Bronchial epithelial cell (primary cell): ENCODE data around the gene LAD1. TPM values are rescaled to one million over a fixed set of nuclear protein-coding genes. Genes with fewer than 3 reads are reported as not detected.

Experiments
- DNase-seq: peaks from one replicate; pipeline ENCODE4 v3.0.0-alpha.2; 2010; ENCODE audit warnings: low read depth
- FAIRE-seq: peaks from 2 replicates; lab custom pipeline; 2011; peaks lifted over from hg19 to GRCh38; lab: Jason Lieb, UNC
- H3K27me3 ChIP-seq: 2 replicates; pipeline ENCODE4 v1.5.1; 2011; ENCODE audit warnings: low read length; ENCODE audit not compliant: control insufficient read depth, insufficient read depth
- H3K36me3 ChIP-seq: 2 replicates; pipeline ENCODE4 v1.5.1; 2011; ENCODE audit warnings: low read length; ENCODE audit not compliant: control insufficient read depth, insufficient read depth
- H3K4me3 ChIP-seq: 2 replicates; pipeline ENCODE4 v1.5.1; 2011; ENCODE audit warnings: mild to moderate bottlenecking, low read depth, low read length, control low read depth
- total RNA-seq: library from RNA; depleted of rRNA; stranded (reverse); fragments of >200 nt; gene quantifications from 2 replicates; pipeline ENCODE4 v1.2.1, GENCODE V29; 2014
- TF ChIP-seq, protein P1 (sequence below): IDR thresholded peaks from 2 replicates; pipeline ENCODE4 v1.5.1; 2011; ENCODE audit warnings: mild to moderate bottlenecking, moderate library complexity, low read length, control low read depth, inconsistent platforms; ENCODE audit not compliant: insufficient read depth, severe bottlenecking

Gene LAD1
- total RNA-seq, 1 donor from 2014 or later: 156 TPM

DNA sequence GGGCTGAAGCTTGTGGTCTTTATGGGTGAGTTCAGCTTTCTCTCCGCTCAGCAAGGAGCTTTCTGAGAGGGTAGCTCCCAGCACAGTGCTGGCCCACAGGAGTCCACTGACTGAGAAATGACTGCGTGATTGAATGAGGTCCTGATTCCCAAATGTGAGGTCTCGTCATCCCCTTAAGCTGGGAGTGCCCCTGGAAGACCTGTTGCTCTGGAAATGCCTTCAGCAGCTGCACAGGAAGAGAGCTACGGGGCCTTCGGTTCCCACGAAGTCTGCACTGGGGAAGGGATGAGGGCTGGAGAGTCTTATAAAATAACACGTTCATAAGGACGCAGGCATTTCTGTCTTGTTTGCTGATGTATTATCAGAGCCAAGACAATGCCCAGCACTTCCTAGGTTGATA is 35.7 kb downstream of the LAD1 start:
- Histone ChIP-seq H3K36me3 (no peaks in the 10 kb centered on the region), H3K4me3 (no peak overlapping the region), H3K27me3 (peaks cover 4% of the 10 kb centered on the region)
- DNase-seq (no peak), FAIRE-seq (no peak)
- TF ChIP-seq, protein P1, sequence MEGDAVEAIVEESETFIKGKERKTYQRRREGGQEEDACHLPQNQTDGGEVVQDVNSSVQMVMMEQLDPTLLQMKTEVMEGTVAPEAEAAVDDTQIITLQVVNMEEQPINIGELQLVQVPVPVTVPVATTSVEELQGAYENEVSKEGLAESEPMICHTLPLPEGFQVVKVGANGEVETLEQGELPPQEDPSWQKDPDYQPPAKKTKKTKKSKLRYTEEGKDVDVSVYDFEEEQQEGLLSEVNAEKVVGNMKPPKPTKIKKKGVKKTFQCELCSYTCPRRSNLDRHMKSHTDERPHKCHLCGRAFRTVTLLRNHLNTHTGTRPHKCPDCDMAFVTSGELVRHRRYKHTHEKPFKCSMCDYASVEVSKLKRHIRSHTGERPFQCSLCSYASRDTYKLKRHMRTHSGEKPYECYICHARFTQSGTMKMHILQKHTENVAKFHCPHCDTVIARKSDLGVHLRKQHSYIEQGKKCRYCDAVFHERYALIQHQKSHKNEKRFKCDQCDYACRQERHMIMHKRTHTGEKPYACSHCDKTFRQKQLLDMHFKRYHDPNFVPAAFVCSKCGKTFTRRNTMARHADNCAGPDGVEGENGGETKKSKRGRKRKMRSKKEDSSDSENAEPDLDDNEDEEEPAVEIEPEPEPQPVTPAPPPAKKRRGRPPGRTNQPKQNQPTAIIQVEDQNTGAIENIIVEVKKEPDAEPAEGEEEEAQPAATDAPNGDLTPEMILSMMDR: no peak

DNA sequence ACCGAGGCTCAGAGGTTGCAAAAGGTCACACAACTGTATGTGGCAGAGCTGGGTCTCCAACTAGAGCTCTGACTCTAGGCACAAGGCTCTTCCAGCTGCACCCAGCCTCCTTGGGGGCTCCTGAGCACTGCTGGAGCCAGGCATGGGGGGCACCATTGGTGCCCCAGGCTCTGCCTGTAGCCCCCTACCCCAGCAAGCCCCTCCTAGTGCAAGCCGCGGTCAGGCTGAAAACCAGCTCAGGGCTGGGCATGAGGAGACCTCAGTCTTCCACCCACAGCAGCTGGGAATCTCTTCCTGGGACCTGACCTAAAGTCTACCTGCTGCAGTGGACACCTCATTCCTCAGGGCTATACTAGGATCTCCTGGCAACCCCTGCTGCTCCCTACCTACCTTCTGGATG is 36.2 kb downstream of the LAD1 start:
- DNase-seq (no peak), FAIRE-seq (no peak)
- H3K4me3 ChIP-seq: no peak overlapping the region
- H3K27me3 ChIP-seq: peaks cover 4% of the 10 kb centered on the region
- no peaks in the 10 kb centered on the region for H3K36me3 ChIP-seq
- TF ChIP-seq, protein P1: no peak

DNA sequence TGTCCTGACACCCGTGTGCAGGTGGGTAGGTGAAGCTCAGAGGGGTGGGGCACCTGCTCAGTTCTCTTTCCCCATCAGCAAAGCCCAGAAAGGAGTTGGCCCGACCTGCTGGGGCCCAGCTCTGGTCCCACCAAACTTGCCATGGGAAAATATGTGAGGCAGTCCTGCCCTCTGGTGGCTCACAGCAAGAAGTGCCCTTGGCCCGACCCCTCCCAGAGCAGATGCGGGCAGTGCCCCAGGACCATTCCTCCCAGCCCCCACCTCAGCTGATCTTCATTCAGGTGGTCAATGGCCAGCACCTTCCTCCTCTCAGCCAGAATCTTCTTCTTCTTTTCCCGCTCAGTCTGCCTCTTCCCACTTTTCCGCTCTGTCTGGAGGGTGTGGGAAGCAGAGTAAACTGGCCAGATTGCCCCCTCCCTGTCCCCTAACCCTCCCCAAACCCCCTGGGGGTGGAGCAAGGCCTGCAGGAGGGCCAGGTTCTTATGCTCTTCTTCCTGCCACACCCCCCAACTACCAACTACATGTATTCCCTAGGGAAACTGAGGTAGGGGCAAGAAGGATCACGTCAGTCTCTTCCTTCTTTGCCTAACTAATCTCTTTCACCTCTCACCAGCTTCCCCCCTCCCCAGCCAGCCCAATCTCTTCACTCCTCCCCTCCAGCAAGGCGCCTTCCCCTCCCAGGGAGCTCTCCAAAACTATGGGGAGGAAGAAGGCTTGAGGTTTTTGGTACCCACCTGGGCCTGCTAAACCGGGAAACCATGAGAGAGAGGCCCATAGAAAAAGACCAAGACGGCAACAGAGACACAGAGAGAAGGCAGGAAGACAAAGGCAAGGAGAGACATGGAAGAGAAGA is 37.2 kb downstream of the LAD1 start:
- TF ChIP-seq, protein P1: peak; percentile 93
- Histone ChIP-seq H3K27me3 (no peaks in the 10 kb centered on the region), H3K36me3 (no peaks in the 10 kb centered on the region), H3K4me3 (no peak overlapping the region)
- FAIRE-seq: peak; percentile 43
- DNase-seq: no peak

DNA sequence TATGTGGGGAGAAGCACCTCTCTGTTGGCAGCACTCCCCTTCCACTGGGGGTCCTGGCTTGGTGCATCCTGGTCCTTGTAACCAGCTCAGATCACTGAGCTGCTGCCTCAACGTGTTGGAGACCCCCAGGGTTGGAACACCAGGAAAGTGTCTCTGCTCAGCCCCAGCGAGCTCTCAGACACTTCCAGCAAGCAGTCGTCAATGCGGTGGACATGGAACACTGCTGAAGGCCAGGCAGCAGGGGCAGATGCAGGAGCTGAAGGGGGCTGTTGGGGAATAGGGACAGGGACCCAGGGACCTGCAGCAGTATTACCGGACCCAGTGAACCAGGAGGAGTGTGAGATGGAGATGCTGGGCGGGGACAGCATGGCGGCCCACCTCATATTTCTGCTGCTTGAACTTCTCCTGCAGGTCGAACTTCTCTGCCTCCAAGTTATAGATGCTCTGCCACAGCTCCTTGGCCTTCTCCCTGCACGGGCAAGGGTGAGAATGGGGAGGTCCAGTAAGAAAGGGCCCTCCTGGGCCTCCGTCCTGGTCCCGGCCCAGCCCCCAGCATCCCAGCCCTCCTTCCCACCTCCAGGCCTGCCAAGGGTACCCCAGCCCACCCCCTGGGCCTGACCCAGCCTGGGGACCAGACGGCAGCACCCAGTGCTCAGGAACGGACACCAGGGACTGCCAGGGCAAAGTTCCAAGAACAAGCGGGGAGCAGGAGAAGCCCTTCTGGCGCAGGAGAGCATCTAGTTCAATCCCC is 38.0 kb downstream of the LAD1 start:
- Histone ChIP-seq H3K36me3 (no peaks in the 10 kb centered on the region), H3K4me3 (no peak overlapping the region), H3K27me3 (no peaks in the 10 kb centered on the region)
- DNase-seq: no peak
- no peak for FAIRE-seq
- TF ChIP-seq, protein P1: no peak

DNA sequence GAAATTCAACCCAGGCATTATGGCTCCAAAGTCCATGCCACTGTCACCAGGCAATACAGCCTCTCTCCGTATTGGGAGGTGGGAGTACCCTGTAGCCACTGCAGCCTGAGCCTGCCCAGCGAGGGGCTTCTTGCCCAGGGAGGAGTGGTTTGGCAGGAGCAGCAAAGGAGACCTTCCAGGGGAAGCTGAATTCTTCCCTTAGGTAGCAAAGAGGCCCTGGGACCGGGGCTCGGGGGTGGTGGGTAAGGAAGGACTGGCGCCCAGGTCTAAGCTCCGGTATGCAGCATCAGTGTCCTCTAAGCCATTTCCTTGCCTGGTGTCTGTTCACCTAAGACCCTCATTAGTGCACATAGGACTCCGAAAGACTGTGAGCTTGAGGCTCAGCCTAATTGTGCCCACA is 38.6 kb downstream of the LAD1 start:
- Histone ChIP-seq H3K4me3 (no peak overlapping the region), H3K36me3 (no peaks in the 10 kb centered on the region), H3K27me3 (no peaks in the 10 kb centered on the region)
- FAIRE-seq (peak; percentile 36), DNase-seq (no peak)
- TF ChIP-seq, protein P1: no peak
